ENCODE results near the gene SHCBP1L. TPM values are rescaled to one million over a fixed set of nuclear protein-coding genes. Genes with fewer than 3 reads are reported as not detected.
A peak's percentile ranks its signal among the peaks of the same experiment; 100 is the strongest.
"Not testable (repeated sequence)": the region's sequence is repeated elsewhere in the genome, so short reads cannot be mapped to it uniquely, and the experiment has no call there.

Gene SHCBP1L
- total RNA-seq, 1 experiment from 2014 or later, result not detected

DNA sequence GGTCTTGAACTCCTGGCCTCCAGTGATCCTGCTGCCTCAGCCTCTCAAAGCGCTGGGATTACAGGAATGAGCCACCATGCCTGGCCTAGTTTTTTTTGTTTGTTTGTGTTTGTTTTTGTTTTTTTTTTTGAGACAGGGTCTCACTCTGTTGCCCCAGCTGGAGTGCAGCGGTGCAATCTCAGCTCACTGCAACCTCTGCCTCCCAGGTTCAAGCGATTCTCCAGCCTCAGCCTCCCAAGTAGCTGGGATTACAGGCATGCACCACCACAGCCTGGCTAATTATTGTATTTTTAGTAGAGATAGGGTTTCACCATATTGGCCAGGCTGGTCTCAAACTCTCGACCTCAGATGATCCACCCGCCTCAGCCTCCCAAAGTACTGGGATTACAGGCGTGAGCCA lies 9.6 kb downstream of the SHCBP1L start:
- ATAC-seq; DNase-seq (ENCODE audit: low spot score); H3K4me3 Mint-ChIP-seq; H3K27ac Mint-ChIP-seq; CTCF ChIA-PET; H3K27me3 Mint-ChIP-seq (ENCODE audit: low read depth); H3K9me3 Mint-ChIP-seq; H3K36me3 Mint-ChIP-seq; POLR2A ChIA-PET: not testable (repeated sequence)
- peak; percentile 65; the same call in 1 of the 2 replicates for TF ChIP-seq ZNF121 (CRISPR knock-in tag; IDR thresholded peaks at IDR 0.05)
- peaks cover 10% of the 10 kb centered on the region for H3K4me1 Mint-ChIP-seq

GRCh38 chr1:182942145-182942544 lies 10.8 kb downstream of the SHCBP1L start:
- H3K27me3 Mint-ChIP-seq (ENCODE audit: low read depth); H3K9me3 Mint-ChIP-seq; POLR2A ChIA-PET; H3K36me3 Mint-ChIP-seq: not testable (repeated sequence)
- CTCF ChIA-PET, result interaction anchor here (0.9 to 1.6 kb wide), 2 partner anchors 10 to 32 kb away, joined by 3 read pairs; partner anchors contain the start of gene SHCBP1L
- peak; percentile 74 for DNase-seq (ENCODE audit: low spot score)
- Mint-ChIP-seq H3K4me3 (peak overlapping the region; percentile 65), H3K27ac (peak overlapping the region; percentile 92), H3K4me1 (peaks cover 10% of the 10 kb centered on the region)
- ATAC-seq, result peak; percentile 99
- TF ChIP-seq ZBTB21 (CRISPR knock-in tag; IDR thresholded peaks at IDR 0.05; ENCODE audit: borderline replicate concordance), result peak; percentile 57; the same call in 1 of the 2 replicates
- 0 out of 2 replicates have a peak, but pooled peaks have one; percentile 13 for TF ChIP-seq FOXP4 (CRISPR knock-in tag; IDR thresholded peaks at IDR 0.05)
- TF ChIP-seq, protein P1, sequence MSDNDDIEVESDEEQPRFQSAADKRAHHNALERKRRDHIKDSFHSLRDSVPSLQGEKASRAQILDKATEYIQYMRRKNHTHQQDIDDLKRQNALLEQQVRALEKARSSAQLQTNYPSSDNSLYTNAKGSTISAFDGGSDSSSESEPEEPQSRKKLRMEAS (CRISPR knock-in tag; IDR thresholded peaks at IDR 0.05), result peak; percentile 74

- no peaks in the 10 kb centered on the region; the same call in 1 of the 2 replicates for H3K27me3 Mint-ChIP-seq (ENCODE audit: low read depth)
- H3K4me3 Mint-ChIP-seq, result no peak overlapping the region
- no peak for ATAC-seq
- POLR2A ChIA-PET, result no interaction called here
- peaks cover 10% of the 10 kb centered on the region for H3K4me1 Mint-ChIP-seq
- CTCF ChIA-PET, result no interaction called here
- H3K36me3 Mint-ChIP-seq, result peaks cover 6% of the 10 kb centered on the region
- no peak for DNase-seq (ENCODE audit: low spot score)
- no peak overlapping the region for H3K27ac Mint-ChIP-seq
- no peak for TF ChIP-seq TEAD1 (CRISPR knock-in tag; IDR thresholded peaks at IDR 0.05)
- TF ChIP-seq NFYB (CRISPR knock-in tag; conservative IDR thresholded peaks at IDR 0.05; ENCODE audit: low read depth), result no peak
- no peak for TF ChIP-seq IRF2 (CRISPR knock-in tag; IDR thresholded peaks at IDR 0.05; ENCODE audit: borderline replicate concordance, low read depth)
- no peak for TF ChIP-seq GRHL2 (CRISPR knock-in tag; IDR thresholded peaks at IDR 0.05; ENCODE audit: insufficient replicate concordance, severe bottlenecking)
- peaks cover 19% of the 10 kb centered on the region for H3K9me3 Mint-ChIP-seq
Observed at GRCh38 chr1:182939413-182939812, 13.6 kb downstream of the SHCBP1L start.

- Mint-ChIP-seq H3K27ac (no peak overlapping the region), H3K36me3 (peaks cover 8% of the 10 kb centered on the region), H3K4me1 (no peaks in the 10 kb centered on the region), H3K4me3 (no peak overlapping the region), H3K27me3 (ENCODE audit: low read depth) (no peaks in the 10 kb centered on the region), H3K9me3 (peaks cover 25% of the 10 kb centered on the region)
- ChIA-PET CTCF (no interaction called here), POLR2A (no interaction called here)
- TF ChIP-seq SP1 (CRISPR knock-in tag; conservative IDR thresholded peaks at IDR 0.05), result no peak
- TF ChIP-seq JAZF1 (CRISPR knock-in tag; IDR thresholded peaks at IDR 0.05), result no peak
- no peak for TF ChIP-seq ZNF416 (CRISPR knock-in tag; IDR thresholded peaks at IDR 0.05)
- no peak for TF ChIP-seq NFATC4 (CRISPR knock-in tag; IDR thresholded peaks at IDR 0.05)
- TF ChIP-seq NFE2L1 (CRISPR knock-in tag; IDR thresholded peaks at IDR 0.05), result no peak
- TF ChIP-seq ZNF396 (CRISPR knock-in tag; IDR thresholded peaks at IDR 0.05; ENCODE audit: borderline replicate concordance), result no peak
- TF ChIP-seq OVOL2 (CRISPR knock-in tag; IDR thresholded peaks at IDR 0.05; ENCODE audit: borderline replicate concordance), result no peak
- no peak for TF ChIP-seq ZMAT4 (CRISPR knock-in tag; IDR thresholded peaks at IDR 0.05)
- no peak for TF ChIP-seq EMX1 (CRISPR knock-in tag; IDR thresholded peaks at IDR 0.05)
- TF ChIP-seq NR3C1 (CRISPR knock-in tag; conservative IDR thresholded peaks at IDR 0.05; ENCODE audit: low read depth), result no peak
- no peak for TF ChIP-seq ETV6 (CRISPR knock-in tag; IDR thresholded peaks at IDR 0.05)
- ATAC-seq, result no peak
- DNase-seq (ENCODE audit: low spot score), result no peak
Observed at GRCh38 chr1:182935716-182936115, 17.2 kb downstream of the SHCBP1L start.
